NCI-H2081 (cell line): Measurements from ENCODE around the gene CYLD.

Experiments
- DNase-seq, 2 experiments: peaks; one replicate each; lab custom pipeline; 2025; lab: John Stamatoyannopoulos, UW

Gene CYLD

GRCh38 chr16:50711862-50712559 is 29.9 kb upstream of the CYLD start:
- DNase-seq = no peak

GRCh38 chr16:50712560-50712898 is 29.4 kb upstream of the CYLD start:
- no peak for DNase-seq

GRCh38 chr16:50712956-50713355 is 28.9 kb upstream of the CYLD start:
- DNase-seq = no peak

- no peak for DNase-seq
These were observed 24.8 kb upstream of the CYLD start for GRCh38 chr16:50717091-50717490.

- no peak for DNase-seq
These were observed 24.4 kb upstream of the CYLD start for GRCh38 chr16:50717494-50717893.

GRCh38 chr16:50718061-50718760 is 23.7 kb upstream of the CYLD start:
- DNase-seq = no peak

GRCh38 chr16:50718761-50719400 is 23.0 kb upstream of the CYLD start:
- DNase-seq = no peak

- DNase-seq = no peak
These were observed 22.2 kb upstream of the CYLD start for GRCh38 chr16:50719401-50720337.

GRCh38 chr16:50721549-50722404 is 20.1 kb upstream of the CYLD start:
- DNase-seq = no peak

GRCh38 chr16:50722405-50722737 is 19.5 kb upstream of the CYLD start:
- no peak for DNase-seq

GRCh38 chr16:50722960-50723359 is 18.9 kb upstream of the CYLD start:
- no peak for DNase-seq

- DNase-seq = no peak
These were observed 17.6 kb upstream of the CYLD start for GRCh38 chr16:50724306-50724705.

GRCh38 chr16:50731130-50731988 is 10.5 kb upstream of the CYLD start:
- no peak for DNase-seq

GRCh38 chr16:50731989-50732832 is 9.7 kb upstream of the CYLD start:
- DNase-seq = no peak

GRCh38 chr16:50733468-50733867 is 8.4 kb upstream of the CYLD start:
- DNase-seq = no peak

GRCh38 chr16:50735629-50736122 is 6.2 kb upstream of the CYLD start:
- DNase-seq = no peak

GRCh38 chr16:50736448-50736847 is 5.4 kb upstream of the CYLD start:
- no peak for DNase-seq

GRCh38 chr16:50737420-50737959 is 4.4 kb upstream of the CYLD start:
- DNase-seq = no peak

GRCh38 chr16:50739031-50739430 is 2.9 kb upstream of the CYLD start:
- no peak for DNase-seq
